HFF-Myc (cell line): Measurements from ENCODE around the gene RGMB.

Source experiments
- DNase-seq: peaks from one replicate; pipeline ENCODE4 v3.0.0-alpha.2; 2011; ENCODE audit warnings: low read depth; ENCODE audit errors: extremely low read depth
- H3K4me3 ChIP-seq: replicated peaks from 2 replicates; pipeline ENCODE4 v1.5.1; 2011; ENCODE audit warnings: low read depth, mild to moderate bottlenecking, control low read depth, low read length
- CTCF ChIP-seq: IDR thresholded peaks from 2 replicates; pipeline ENCODE4 v1.5.1; 2012; ENCODE audit warnings: mild to moderate bottlenecking, low read depth, low read length, control low read depth; ENCODE audit errors: missing control alignments

RGMB gene

GRCh38 chr5:98804066-98804465, 30.6 kb downstream of the RGMB start:
- no peak overlapping the region for H3K4me3 ChIP-seq
- no peak for TF ChIP-seq CTCF
- no peak for DNase-seq

- no peak for DNase-seq
- no peak for TF ChIP-seq CTCF
- no peak overlapping the region for H3K4me3 ChIP-seq
These were observed 31.6 kb downstream of the RGMB start for GRCh38 chr5:98805070-98805469.

- TF ChIP-seq CTCF = no peak
These were observed 34.3 kb downstream of the RGMB start for GRCh38 chr5:98807806-98808205.

GRCh38 chr5:98810206-98810605, 36.7 kb downstream of the RGMB start:
- H3K4me3 ChIP-seq = no peak overlapping the region
- no peak for DNase-seq
- TF ChIP-seq CTCF = no peak

More at GRCh38 chr5:98807806-98808205, 34.3 kb downstream of the RGMB start:
- H3K4me3 ChIP-seq = no peak overlapping the region
- no peak for DNase-seq

GRCh38 chr5:98813755-98814154, 40.3 kb downstream of the RGMB start:
- no peak for DNase-seq
- TF ChIP-seq CTCF = no peak
- H3K4me3 ChIP-seq = no peak overlapping the region

- H3K4me3 ChIP-seq = no peak overlapping the region
- TF ChIP-seq CTCF = no peak
- no peak for DNase-seq
These were observed 43.2 kb downstream of the RGMB start for GRCh38 chr5:98816582-98817222.
